NT2/D1 (cell line): ENCODE results near the gene AMBRA1.

ENCODE experiments used
- SUZ12 ChIP-seq: IDR thresholded peaks from 2 replicates; pipeline ENCODE4 v1.6.1; 2011; ENCODE audit not compliant: insufficient read length, insufficient read depth; ENCODE audit errors: extremely low read depth
- YY1 ChIP-seq: IDR thresholded peaks from 2 replicates; pipeline ENCODE4 v1.6.1; 2011; ENCODE audit not compliant: insufficient read length, insufficient read depth
- ZNF274 ChIP-seq: IDR thresholded peaks from 2 replicates; pipeline ENCODE4 v1.6.1; 2011; ENCODE audit warnings: mild to moderate bottlenecking, low read depth, low read length

DNA sequence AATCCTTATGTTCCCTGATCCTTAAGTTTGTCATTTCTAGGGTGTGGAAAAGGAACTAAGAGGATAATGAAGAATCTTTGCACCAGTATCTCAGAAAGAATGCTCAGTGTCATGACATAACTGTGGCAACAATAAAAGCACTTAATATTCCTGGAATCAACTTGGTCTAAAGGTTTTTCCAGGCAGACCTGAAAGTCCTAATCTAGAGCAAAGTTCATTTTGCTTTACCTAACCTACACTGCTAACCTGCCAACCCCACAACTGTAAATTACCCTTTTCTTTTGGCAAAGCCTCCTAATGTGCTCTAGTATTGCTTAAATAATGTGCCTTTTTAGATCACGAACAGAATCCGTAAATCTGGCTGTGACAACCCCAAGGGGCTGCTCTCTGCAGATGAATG, 82.5 kb downstream of the AMBRA1 start:
- TF ChIP-seq YY1 (no peak), ZNF274 (no peak), SUZ12 (no peak)
